ENCODE results near the gene HSD3B7.

Gene HSD3B7

DNA sequence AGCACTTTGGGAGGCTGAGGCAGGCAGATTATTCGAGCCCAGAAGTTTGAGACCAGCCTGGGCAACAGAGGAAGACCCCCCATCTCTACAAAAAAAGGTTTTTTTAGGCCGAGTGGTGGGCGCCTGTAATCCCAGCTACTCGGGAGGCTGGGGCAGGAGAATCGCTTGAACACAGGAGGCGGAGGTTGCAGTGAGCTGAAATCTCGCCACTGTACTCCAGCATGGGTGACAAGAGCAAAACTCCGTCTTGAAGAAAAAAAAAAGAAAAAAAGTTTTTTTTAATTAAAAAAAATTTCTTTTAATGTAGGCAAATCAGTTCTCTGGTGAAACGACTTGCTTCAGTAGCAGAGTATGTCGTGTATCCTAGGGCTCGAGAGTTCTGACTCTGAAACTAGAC, 10.9 kb downstream of the HSD3B7 start:
- no peak overlapping the region for H3K4me3 ChIP-seq (replicated peaks; ENCODE audit: low read depth, low read length)
- TF ChIP-seq, protein P1, sequence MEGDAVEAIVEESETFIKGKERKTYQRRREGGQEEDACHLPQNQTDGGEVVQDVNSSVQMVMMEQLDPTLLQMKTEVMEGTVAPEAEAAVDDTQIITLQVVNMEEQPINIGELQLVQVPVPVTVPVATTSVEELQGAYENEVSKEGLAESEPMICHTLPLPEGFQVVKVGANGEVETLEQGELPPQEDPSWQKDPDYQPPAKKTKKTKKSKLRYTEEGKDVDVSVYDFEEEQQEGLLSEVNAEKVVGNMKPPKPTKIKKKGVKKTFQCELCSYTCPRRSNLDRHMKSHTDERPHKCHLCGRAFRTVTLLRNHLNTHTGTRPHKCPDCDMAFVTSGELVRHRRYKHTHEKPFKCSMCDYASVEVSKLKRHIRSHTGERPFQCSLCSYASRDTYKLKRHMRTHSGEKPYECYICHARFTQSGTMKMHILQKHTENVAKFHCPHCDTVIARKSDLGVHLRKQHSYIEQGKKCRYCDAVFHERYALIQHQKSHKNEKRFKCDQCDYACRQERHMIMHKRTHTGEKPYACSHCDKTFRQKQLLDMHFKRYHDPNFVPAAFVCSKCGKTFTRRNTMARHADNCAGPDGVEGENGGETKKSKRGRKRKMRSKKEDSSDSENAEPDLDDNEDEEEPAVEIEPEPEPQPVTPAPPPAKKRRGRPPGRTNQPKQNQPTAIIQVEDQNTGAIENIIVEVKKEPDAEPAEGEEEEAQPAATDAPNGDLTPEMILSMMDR (IDR thresholded peaks at IDR 0.05; ENCODE audit: low read depth, low read length, missing control alignments) = no peak
- DNase-seq (ENCODE audit: extremely low read depth, low read depth) = no peak

DNA sequence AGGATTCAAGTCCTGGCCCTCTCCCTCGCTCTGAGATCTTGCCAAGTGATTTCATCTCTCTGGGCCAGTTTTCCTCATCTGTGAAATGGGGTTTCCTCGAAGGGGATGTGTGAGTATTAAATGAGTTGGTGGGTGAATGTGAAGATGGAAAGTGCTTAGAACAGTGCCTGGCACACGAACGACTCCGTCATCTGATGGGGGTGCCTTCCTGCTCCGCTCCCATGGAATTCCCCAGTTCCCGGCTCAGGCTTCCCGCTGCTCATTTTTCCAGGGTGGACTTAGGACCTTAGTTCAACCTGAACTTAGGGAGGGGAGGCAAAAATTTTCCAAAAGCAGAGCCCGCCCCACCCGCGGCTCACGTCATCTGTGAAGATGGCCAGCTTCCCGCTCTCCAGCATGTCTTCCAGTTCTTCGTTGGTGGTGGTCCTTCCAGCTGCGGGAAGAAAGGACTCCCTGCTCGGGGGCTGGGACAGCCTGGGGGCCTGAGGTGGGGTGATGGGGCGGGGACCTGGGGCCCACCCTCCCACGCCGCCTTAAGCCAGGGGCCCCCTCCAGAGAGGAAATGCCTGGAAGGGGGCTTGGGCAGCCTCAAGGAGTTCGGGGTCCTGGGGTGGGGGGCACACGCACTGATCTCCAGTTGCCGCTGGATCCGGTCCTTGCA, 11.4 kb downstream of the HSD3B7 start:
- DNase-seq (ENCODE audit: extremely low read depth, low read depth) = no peak
- peak overlapping the region; percentile 53 for H3K4me3 ChIP-seq (replicated peaks; ENCODE audit: low read depth, low read length)
- TF ChIP-seq, protein P1 (IDR thresholded peaks at IDR 0.05; ENCODE audit: low read depth, low read length, missing control alignments) = no peak

DNA sequence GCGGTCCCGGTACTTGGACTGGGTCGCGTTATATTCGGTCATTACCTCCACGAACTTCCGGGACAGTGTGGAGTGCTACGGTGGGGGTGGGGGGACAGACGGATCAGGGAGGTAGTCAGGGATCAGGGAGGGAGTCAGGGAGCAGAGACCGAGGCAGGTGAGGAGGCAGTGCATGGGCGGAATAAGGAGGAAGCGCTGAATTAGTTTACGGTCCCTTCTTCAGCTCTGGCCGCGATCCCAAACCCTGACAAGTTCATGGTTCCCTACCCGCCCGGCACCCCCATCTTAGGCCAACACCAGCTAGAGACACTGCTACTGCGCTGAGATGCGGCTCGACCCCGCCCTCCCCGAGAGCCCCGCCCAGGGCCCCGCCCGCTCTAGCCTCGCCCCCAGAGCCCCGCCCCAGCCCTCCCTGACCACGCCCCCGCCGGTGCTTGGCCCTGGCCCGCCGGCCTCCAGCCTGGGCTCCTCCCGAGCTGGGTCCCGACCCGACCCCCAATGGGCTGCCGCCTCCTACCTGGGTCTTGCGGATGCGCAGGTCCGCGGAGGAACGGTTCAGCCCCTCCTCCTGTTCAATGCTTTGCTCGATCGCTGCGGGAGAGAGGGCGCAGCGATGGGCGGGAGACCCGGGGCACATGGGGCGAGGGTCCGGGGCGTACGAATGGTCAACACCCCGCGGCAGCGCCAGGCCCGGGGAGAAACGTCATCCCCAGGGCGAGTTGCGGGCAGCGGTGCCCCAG, 12.1 kb downstream of the HSD3B7 start:
- peak overlapping the region; percentile 53 for H3K4me3 ChIP-seq (replicated peaks; ENCODE audit: low read depth, low read length)
- peak; percentile 45 for DNase-seq (ENCODE audit: extremely low read depth, low read depth)
- TF ChIP-seq, protein P1 (IDR thresholded peaks at IDR 0.05; ENCODE audit: low read depth, low read length, missing control alignments) = no peak

DNA sequence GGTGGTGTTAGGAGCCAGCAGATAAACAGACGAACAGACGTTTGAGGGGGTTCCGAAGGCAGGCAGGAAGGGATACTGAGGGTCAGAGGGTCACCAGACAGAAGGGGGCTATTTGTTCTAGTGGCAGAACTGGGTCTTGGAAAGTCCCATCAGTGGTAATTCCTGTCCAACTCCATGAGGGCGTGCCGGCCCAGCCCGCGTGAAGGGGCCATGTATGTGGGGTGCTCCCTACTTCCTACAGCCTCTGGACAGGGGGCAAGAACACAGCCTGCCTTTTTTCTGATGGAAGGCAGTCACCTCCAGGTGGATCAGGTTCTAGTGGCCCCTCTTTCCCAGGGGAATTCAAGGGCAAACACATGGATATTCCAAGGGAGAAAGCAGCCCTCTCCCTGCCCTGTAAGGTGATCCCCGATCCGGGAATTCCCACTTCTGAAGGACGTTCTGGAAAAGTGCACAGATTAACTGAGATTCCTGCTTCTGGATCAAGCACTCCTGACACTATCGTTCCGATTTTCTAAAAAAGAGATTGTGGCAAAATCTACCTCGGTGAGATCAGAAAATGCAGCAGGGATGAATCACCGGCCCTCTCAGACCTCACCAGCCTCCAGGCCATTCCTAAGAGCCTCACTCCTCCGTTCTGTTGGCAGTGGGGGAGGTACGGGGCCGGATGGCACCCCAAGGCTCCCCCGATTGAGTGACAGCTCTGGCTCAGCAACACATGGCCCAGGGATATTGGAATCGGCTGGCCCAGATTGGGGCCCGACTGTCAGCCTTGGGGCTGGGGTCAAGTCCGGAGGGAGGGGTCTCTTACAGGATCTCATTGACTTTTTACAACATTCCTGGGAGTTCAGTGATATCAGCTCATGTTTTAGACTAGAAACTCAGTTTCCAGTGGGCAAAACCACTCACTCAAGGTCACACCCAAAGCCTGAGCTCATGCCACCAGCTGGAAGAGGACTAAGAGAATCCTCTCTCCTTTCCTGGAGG, 13.0 kb downstream of the HSD3B7 start:
- peak; percentile 40 for DNase-seq (ENCODE audit: extremely low read depth, low read depth)
- TF ChIP-seq, protein P1 (IDR thresholded peaks at IDR 0.05; ENCODE audit: low read depth, low read length, missing control alignments) = no peak
- peak overlapping the region; percentile 53 for H3K4me3 ChIP-seq (replicated peaks; ENCODE audit: low read depth, low read length)

DNA sequence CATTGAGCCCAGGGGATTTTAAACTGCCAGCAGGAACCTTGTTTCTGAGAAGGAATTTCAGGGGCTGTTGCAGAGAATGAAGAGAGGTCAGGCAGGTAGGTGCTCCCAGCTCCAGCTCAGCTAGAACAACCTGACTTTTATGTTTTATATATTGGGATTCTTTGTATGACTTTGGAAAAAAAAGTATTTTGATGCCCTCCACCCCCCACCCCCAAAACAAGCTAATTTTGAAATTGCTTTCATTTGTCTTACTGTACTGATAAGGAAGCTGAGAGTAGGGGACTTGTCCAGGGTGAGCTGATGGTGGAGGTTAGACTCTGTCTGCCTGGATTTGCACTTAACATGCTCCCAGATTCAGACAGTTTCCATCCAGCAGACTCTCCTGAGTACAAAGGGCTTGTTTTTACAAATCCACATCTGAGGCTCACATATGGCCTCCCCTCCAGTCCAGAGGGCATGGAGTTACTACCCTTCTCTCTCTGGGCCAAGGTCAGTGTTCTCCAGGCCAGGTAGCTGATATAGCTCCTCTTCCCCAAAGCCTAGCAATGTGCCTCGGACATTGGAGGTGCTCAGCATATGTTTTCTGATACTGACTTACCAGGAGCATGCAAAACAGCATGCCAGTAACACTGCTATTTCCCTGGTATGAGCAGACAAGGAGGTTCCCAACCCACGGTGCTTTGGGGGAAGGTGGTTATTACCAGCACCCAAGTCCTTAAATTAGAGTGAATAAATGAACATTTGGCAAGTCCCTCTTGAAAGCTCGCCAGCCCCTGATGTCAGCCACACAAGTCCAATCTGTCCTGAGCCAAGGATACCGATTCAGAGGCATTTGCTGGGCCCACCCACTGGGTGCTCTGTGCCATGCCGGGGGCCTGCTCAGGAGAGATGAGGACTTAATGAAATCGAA, 14.1 kb downstream of the HSD3B7 start:
- DNase-seq (ENCODE audit: extremely low read depth, low read depth) = no peak
- TF ChIP-seq, protein P1 (IDR thresholded peaks at IDR 0.05; ENCODE audit: low read depth, low read length, missing control alignments) = no peak
- H3K4me3 ChIP-seq (replicated peaks; ENCODE audit: low read depth, low read length) = no peak overlapping the region

Measured in HFF-Myc (cell line).